ENCODE data around the gene FBXO21.

DNA sequence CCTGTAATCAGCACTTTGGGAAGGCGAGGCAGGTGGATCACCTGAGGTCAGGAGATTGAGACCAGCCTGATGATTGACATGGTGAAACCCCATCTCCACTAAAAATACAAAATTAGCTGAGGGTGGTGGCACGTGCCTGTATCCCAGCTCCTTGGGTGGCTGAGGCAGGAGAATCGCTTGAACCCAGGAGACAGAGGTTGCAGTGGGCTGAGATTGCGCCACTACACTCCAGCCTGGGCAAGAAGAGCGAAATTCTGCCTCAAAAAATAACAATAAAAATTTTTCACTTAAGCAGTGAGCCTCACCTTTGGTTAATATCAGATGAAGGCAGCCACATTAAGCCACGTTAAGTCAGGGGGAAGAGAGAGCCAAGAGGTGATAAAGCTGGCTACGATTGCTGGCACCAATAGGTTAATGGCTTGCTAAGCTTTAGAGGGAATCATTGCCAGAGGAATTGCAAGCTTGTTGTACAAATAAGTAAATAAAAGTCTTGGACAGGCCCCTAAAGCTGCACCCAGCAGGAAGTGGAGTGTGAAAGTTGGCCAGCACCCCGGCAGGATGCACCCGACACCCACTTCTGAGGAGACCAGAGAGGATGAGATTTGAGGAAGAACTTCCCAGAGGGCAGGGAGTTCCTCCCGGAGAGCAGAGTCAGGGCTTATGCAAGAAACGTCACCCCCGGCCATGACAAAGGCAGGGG, 49.7 kb downstream of the FBXO21 start:
- no peak for TF ChIP-seq POLR2A (IDR thresholded peaks at IDR 0.05)
- no peak for TF ChIP-seq CTCF (IDR thresholded peaks at IDR 0.05)
